Prostate gland (tissue), 2 donors: ENCODE data around the gene NT5DC4.

Experiments used
- CTCF ChIP-seq, 4 experiments: fragments of 200-600 bp in 2 of 4; fragments of 450-650 bp in 2 of 4; sonication (generic) in 2 of 4; IDR thresholded peaks; 1 replicate in 3 of 4; 2 replicates in 1 of 4; pipeline ENCODE4 v1.5.1; 2016 to 2019; ENCODE audit warnings: antibody characterized with exemption in 4 of 4, mild to moderate bottlenecking in 2 of 4, moderate library complexity in 2 of 4
- POLR2A ChIP-seq: fragments of 450-650 bp; IDR thresholded peaks from one replicate; pipeline ENCODE4 v1.6.1; 2016; ENCODE audit warnings: antibody characterized with exemption, mild to moderate bottlenecking

- no peak for TF ChIP-seq POLR2A
- TF ChIP-seq CTCF (IDR thresholded peaks at IDR 0.05) = no peak
These were observed 35.4 kb downstream of the NT5DC4 start for GRCh38 chr2:112756207-112756606.
